Astrocyte of the cerebellum (primary cell): Measurements from ENCODE around the gene AMDHD1.

Experiments used
- DNase-seq: peaks from one replicate; pipeline ENCODE4 v3.0.0-alpha.2; 2011; ENCODE audit warnings: low read depth
- H3K4me3 ChIP-seq: 2 replicates; pipeline ENCODE4 v1.5.1; 2011; ENCODE audit warnings: mild to moderate bottlenecking, low read depth, low read length, moderate library complexity
- in situ Hi-C: cut with HindIII; loops from 2 replicates; pipeline ENCODE4 v1.10.0; 2017; ENCODE audit warnings: low sequenced_read_pairs
- TF ChIP-seq, protein P1 (sequence below): IDR thresholded peaks from 2 replicates; pipeline ENCODE4 v1.5.1; 2012; ENCODE audit warnings: low read length, low read depth, moderate library complexity, mild to moderate bottlenecking; ENCODE audit errors: missing control alignments

The AMDHD1 gene

DNA sequence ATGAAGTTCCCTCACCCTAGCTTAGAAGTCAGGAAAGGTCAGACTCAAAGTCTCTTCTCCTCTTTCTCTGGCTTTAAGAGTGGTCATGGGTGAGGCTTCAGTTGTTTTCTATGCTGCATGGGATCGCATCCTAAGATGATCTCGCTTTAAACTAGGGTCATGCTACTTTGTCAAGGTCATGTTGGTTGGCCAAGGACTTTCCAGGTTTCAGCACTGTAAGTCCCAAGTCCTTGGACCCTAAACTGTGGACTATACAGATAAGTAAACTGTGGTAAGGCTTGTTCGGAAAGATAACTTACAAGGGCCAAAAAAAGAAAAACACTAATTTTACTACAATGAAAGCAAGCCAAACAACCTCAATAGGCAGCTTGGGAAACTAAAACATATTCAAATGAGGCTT is 35.6 kb downstream of the AMDHD1 start:
- TF ChIP-seq, protein P1, sequence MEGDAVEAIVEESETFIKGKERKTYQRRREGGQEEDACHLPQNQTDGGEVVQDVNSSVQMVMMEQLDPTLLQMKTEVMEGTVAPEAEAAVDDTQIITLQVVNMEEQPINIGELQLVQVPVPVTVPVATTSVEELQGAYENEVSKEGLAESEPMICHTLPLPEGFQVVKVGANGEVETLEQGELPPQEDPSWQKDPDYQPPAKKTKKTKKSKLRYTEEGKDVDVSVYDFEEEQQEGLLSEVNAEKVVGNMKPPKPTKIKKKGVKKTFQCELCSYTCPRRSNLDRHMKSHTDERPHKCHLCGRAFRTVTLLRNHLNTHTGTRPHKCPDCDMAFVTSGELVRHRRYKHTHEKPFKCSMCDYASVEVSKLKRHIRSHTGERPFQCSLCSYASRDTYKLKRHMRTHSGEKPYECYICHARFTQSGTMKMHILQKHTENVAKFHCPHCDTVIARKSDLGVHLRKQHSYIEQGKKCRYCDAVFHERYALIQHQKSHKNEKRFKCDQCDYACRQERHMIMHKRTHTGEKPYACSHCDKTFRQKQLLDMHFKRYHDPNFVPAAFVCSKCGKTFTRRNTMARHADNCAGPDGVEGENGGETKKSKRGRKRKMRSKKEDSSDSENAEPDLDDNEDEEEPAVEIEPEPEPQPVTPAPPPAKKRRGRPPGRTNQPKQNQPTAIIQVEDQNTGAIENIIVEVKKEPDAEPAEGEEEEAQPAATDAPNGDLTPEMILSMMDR, result no peak
- no peak overlapping the region for H3K4me3 ChIP-seq
- in situ Hi-C loops, result no loop called here
- DNase-seq, result no peak

GRCh38 chr12:95980437-95980836 is 37.3 kb downstream of the AMDHD1 start:
- TF ChIP-seq, protein P1, result no peak

DNA sequence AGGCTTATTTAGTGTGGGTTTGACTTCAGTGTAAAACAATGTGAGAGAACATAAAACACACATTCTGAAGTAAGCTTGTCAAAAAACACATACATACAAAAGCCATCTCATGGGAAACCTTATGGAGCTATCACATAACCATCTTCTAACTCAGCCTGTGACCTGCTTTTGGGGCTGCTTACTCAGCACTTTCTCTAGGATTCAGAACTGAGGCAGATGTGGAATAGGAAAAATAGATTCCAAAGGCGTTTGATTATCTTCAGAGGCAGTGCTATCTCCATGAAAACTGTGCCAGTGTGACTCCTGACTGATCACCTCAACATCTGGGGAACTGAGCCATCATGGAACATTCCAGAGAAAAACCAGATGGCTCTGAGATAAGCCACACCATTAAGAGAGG is 39.5 kb downstream of the AMDHD1 start:
- in situ Hi-C loops, result no loop called here
- TF ChIP-seq, protein P1, result no peak
- H3K4me3 ChIP-seq, result no peak overlapping the region
- DNase-seq, result no peak

More at GRCh38 chr12:95980437-95980836, 37.3 kb downstream of the AMDHD1 start:
- no peak for DNase-seq
- no peak overlapping the region for H3K4me3 ChIP-seq
- in situ Hi-C loops, result no loop called here

DNA sequence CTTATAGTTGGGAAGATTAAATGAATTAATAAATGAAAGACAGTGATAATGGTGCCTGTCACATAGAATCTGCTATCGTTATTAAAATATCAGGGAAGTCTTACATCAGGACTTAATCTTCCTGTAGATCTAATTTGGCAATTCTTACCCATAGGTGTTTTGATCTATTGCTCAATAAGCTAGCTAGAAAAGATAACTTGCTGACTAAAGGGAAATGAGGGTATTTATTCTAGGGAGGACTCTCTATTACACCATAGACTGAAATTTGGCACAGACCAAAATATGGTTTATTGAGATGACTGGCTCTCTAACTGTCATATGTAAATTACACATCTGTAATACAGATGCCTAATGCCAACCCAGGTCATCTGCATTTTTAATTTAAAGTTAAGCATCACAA is 41.6 kb downstream of the AMDHD1 start:
- DNase-seq, result no peak
- TF ChIP-seq, protein P1, result no peak
- H3K4me3 ChIP-seq, result no peak overlapping the region
- in situ Hi-C loops, result no loop called here

GRCh38 chr12:95986635-95987570 is 43.8 kb downstream of the AMDHD1 start:
- TF ChIP-seq, protein P1, result no peak
- no peak overlapping the region for H3K4me3 ChIP-seq
- in situ Hi-C loops, result no loop called here
- no peak for DNase-seq

DNA sequence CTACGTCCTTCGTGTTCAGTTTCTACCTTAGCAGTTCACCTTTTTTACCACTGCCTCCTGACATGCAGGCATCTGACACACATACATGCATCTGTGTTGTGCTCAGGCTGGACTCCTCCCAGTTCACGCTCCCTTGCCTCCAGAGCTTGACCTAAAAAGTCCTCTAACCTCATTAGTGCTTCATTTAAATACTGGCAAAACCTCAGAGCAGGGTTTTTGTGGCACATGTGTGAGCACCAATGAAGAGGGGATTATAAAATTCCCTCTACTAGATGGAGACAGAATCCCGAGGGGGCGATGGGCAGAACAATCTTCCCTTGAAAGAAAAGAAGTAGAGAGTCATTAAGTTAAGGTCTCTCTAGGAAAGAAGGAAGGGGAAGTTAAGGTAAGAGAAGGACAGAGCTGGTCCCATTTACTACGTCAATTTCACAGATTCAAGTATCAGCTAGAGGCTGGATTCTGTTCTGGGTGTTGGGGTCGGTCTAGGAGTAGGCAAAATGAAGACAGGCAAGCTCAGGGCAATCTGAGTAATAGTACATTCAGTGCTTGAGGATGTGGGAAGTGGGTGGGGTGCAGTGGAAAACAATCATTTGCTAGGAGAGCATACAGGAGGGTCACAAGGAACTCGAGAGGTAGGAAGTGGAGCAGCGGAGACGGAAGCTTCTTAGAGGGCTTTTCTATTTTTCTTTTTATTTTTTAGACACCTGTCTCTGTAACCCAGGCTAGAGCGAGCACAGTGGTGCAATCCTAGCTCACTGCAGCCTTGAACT is 45.6 kb downstream of the AMDHD1 start:
- TF ChIP-seq, protein P1, result no peak
- DNase-seq, result no peak
- in situ Hi-C loops, result no loop called here
- no peak overlapping the region for H3K4me3 ChIP-seq
